GM04503 (cell line): ENCODE data around the gene COL18A1.
"Not testable (repeated sequence)": the region's sequence is repeated elsewhere in the genome, so short reads cannot be mapped to it uniquely, and the experiment has no call there.

Source experiments
- DNase-seq: peaks from one replicate; pipeline ENCODE4 v3.0.0-alpha.2; 2012; ENCODE audit warnings: low read depth

The COL18A1 gene

DNA sequence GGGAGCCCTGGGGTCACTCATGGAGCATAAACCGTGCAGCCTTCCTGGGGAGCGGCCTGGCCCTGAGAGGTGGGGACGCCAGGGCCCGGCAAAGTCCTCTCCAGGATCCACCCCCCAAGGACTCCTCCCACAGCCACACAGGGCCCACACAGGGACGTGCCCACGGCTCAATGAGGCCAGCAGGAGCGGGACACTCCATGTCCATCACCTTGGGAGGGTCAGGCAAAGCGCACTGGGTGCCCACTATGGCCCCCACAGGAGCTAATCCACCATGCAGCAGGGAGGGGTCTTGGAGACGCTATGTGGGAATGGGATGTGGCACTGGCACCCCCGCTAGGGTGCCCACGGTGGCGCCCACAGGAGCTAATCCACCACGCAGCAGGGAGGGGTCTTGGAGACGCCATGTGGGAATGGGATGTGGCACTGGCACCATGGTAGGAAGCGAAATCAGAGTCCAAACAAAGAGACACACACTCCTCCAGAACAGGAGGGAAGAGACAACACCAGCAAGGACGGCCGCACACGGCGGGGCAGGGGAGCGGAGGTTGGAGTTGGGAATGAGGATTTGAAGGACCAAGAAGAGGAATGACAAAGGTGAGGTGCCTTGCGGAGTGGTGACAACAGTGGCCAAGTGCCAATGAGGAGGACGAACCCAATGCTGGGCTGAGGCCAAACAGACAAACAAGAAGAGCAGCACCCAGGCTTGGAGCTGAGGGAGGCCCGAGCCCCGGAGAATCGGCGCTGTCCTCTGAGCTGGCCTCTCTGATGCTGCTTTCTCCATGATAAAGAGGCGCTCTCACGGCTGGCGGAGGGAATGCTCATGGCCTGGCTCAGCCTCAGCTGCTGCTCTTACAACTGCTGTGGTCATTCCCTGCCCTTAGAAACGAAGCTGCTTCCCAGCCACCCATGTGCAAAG lies 155.4 kb downstream of the COL18A1 start:
- no peak for DNase-seq

DNA sequence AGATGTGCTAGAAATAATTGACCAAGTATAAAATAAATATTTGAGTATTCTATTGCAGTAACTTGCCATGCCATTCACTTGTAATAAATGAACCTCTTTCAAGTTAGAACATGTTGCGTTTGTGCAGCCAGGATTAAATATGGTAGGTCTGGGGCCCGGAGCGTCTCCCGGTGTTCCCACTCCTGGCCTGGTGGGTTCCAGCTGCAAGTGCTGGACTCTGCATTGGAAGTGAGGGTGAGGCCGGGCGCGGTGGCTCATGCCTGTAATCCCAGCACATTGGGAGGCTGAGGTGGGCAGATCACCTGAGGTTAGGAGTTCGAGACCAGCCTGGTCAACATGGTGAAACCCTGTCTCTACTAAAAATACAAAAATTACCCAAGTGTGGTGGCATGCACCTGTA lies 156.3 kb downstream of the COL18A1 start:
- DNase-seq: not testable (repeated sequence)

DNA sequence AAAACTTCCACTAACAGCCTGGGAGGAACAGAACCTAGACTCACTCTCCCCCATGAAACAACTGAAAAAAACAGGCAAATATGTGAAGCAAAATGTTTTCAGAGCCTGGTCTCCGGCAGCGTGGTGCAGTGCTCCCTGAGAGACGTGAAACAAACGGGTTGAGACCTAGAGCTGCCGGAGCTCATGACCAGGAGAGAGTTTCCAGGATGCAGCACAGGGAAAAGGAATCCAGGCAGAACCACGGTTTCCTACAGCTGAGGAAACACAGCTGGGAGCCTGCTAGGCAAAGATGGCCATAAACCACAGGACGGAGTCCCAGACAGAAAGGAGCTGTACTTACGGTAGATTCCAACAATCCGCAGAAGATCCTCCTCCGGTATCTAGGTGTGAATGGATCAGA lies 157.4 kb downstream of the COL18A1 start:
- no peak for DNase-seq

DNA sequence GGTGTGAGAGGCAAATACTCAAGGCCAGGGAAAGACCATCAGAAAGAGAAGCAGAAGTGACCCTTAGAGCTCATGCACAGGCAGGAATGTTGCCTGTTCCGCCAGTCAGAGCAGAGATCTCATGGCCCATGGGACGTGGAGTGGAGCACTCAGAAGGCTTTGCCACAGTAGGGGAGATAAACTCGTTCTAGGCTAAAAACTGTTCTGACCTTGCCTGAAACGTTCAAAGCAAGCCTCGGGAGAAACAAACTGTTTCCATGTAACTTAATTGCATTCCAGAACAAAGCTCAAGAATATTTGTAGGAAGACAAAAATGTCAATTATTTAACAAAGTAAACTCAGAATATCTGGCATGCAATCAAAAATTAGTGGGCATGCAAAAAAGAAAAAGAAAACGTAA lies 158.0 kb downstream of the COL18A1 start:
- DNase-seq: peak; percentile 25
